Breast epithelium (tissue), 4 donors: ENCODE measurements around the gene USP3. TPM values are rescaled to one million over a fixed set of nuclear protein-coding genes. Genes with fewer than 3 reads are reported as not detected.

Experiments used
- DNase-seq, 2 donors: peaks; one replicate each; pipeline ENCODE4 v3.0.0-alpha.2; 2019; ENCODE audit warnings: low spot score in 2 of 2
- H3K27ac ChIP-seq, 2 donors: fragments of 200-600 bp; sonication (generic) in 1 of 2; one replicate each; pipeline ENCODE4 v1.5.1; 2016 to 2019; ENCODE audit warnings: mild to moderate bottlenecking in 1 of 2
- H3K27me3 ChIP-seq, 2 donors: fragments of 200-600 bp; sonication (generic) in 1 of 2; one replicate each; pipeline versions ENCODE4 v1.5.1 to v1.6.0; 2017 to 2019; ENCODE audit warnings: control low read depth in 1 of 2, mild to moderate bottlenecking in 1 of 2
- H3K36me3 ChIP-seq: fragments of 200-600 bp; one replicate; pipeline ENCODE4 v1.5.1; 2019
- H3K4me1 ChIP-seq, 2 donors: fragments of 200-600 bp; sonication (generic); one replicate each; pipeline ENCODE4 v1.5.1; 2016 to 2019; ENCODE audit warnings: control low read depth in 1 of 2
- H3K4me3 ChIP-seq, 3 donors: fragments of 200-600 bp; sonication (generic); 1 replicate in 2 of 3; 2 replicates in 1 of 3; pipeline ENCODE4 v1.5.1; 2016 to 2019; ENCODE audit warnings: mild to moderate bottlenecking in 3 of 3, moderate library complexity in 2 of 3
- H3K9me3 ChIP-seq, 2 donors: fragments of 200-600 bp; sonication (generic) in 1 of 2; one replicate each; pipeline ENCODE4 v1.5.1; 2016 to 2019; ENCODE audit warnings: control low read depth in 1 of 2
- CTCF ChIP-seq, 3 donors: fragments of 450-650 bp; IDR thresholded peaks; one replicate each; pipeline ENCODE4 v1.5.1; 2016 to 2017; ENCODE audit warnings: antibody characterized with exemption in 3 of 3, mild to moderate bottlenecking in 3 of 3, moderate library complexity in 3 of 3
- POLR2A ChIP-seq: fragments of 450-650 bp; IDR thresholded peaks from one replicate; pipeline ENCODE4 v1.6.1; 2016; ENCODE audit warnings: antibody characterized with exemption, mild to moderate bottlenecking, moderate library complexity
- POLR2AphosphoS5 ChIP-seq, 3 donors: sonication (generic); formaldehyde crosslinking; IDR thresholded peaks; one replicate each; pipeline ENCODE4 v1.6.1; 2017; ENCODE audit warnings: antibody characterized with exemption in 3 of 3
- intact Hi-C: fragments of 100-400 bp; cut with DNase I; formaldehyde crosslinking; loops from one replicate; pipeline ENCODE4 v1.15.1; 2023; ENCODE audit warnings: low total_unique reads
- total RNA-seq, 3 donors: library from RNA; depleted of rRNA; stranded (reverse); fragments of >200 nt; gene quantifications; one replicate each; pipeline ENCODE4 v1.1.0, GENCODE V29; 2016

Gene USP3
- total RNA-seq, 3 donors from 2014 or later: 70.4 to 88.7 (median 76.7) TPM

- H3K4me3 ChIP-seq: no peak overlapping the region
- peaks cover 0 to 31% of the 10 kb centered on the region in 2 donors for H3K4me1 ChIP-seq
- no peaks in the 10 kb centered on the region for H3K9me3 ChIP-seq
- no peaks in the 10 kb centered on the region for H3K27me3 ChIP-seq
- intact Hi-C loops: no loop called here
- no peaks in the 10 kb centered on the region for H3K36me3 ChIP-seq
- no peak overlapping the region for H3K27ac ChIP-seq
- DNase-seq: no peak
- TF ChIP-seq CTCF (IDR thresholded peaks at IDR 0.05) (no peak), POLR2AphosphoS5 (IDR thresholded peaks at IDR 0.05) (no peak), POLR2A (no peak)
These were observed 7.8 kb downstream of the USP3 start for GRCh38 chr15:63512148-63512547.

- Histone ChIP-seq H3K9me3 (no peaks in the 10 kb centered on the region), H3K4me3 (no peak overlapping the region), H3K36me3 (no peaks in the 10 kb centered on the region), H3K27ac (no peak overlapping the region), H3K27me3 (no peaks in the 10 kb centered on the region), H3K4me1 (peaks cover 0 to 23% of the 10 kb centered on the region in 2 donors)
- no peak for TF ChIP-seq POLR2A
- no peak for TF ChIP-seq POLR2AphosphoS5 (IDR thresholded peaks at IDR 0.05)
- TF ChIP-seq CTCF (IDR thresholded peaks at IDR 0.05): no peak
- intact Hi-C loops: no loop called here
- no peak for DNase-seq
These were observed 8.9 kb downstream of the USP3 start for GRCh38 chr15:63513271-63513670.

GRCh38 chr15:63513728-63514127 lies 9.3 kb downstream of the USP3 start:
- no peak overlapping the region for H3K4me3 ChIP-seq
- no peaks in the 10 kb centered on the region for H3K9me3 ChIP-seq
- no peaks in the 10 kb centered on the region for H3K27me3 ChIP-seq
- intact Hi-C loops: no loop called here
- peaks cover 0 to 23% of the 10 kb centered on the region in 2 donors for H3K4me1 ChIP-seq
- TF ChIP-seq POLR2A: no peak
- TF ChIP-seq CTCF (IDR thresholded peaks at IDR 0.05): no peak
- TF ChIP-seq POLR2AphosphoS5 (IDR thresholded peaks at IDR 0.05): no peak
- H3K36me3 ChIP-seq: no peaks in the 10 kb centered on the region
- no peak overlapping the region for H3K27ac ChIP-seq
- DNase-seq: no peak

DNA sequence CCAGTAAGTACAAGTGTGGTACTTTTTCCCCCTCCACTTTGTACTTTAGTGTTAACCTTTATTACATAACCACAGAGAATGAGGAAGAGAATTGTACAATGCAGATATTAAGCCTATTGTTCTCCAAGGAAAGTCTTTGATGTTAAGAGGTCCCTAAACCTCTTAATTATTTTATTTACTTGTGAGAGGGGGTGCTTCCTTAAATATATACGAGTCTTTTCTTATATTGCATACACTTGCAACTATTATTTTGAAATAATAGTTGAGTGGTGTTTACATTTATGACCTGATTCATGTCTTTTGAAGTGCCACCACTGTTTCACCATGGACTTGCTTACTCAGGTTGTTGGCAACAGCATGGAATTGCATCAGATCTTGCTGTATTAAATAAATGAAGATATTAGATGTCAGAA lies 10.1 kb downstream of the USP3 start:
- Histone ChIP-seq H3K36me3 (no peaks in the 10 kb centered on the region), H3K4me3 (no peak overlapping the region), H3K4me1 (peaks cover 0 to 23% of the 10 kb centered on the region in 2 donors), H3K27ac (no peak overlapping the region), H3K9me3 (no peaks in the 10 kb centered on the region), H3K27me3 (no peaks in the 10 kb centered on the region)
- intact Hi-C loops: no loop called here
- DNase-seq: no peak
- no peak for TF ChIP-seq POLR2AphosphoS5 (IDR thresholded peaks at IDR 0.05)
- TF ChIP-seq CTCF (IDR thresholded peaks at IDR 0.05): no peak
- TF ChIP-seq POLR2A: no peak

- intact Hi-C loops: no loop called here
These were observed 12.8 kb downstream of the USP3 start for GRCh38 chr15:63517202-63517601.

More at GRCh38 chr15:63517202-63517601, 12.8 kb downstream of the USP3 start:
- peaks cover 0 to 10% of the 10 kb centered on the region in 2 donors for H3K4me1 ChIP-seq
- no peak for DNase-seq
- no peaks in the 10 kb centered on the region for H3K9me3 ChIP-seq
- TF ChIP-seq POLR2AphosphoS5 (IDR thresholded peaks at IDR 0.05) (no peak), CTCF (IDR thresholded peaks at IDR 0.05) (no peak), POLR2A (no peak)
- H3K36me3 ChIP-seq: no peaks in the 10 kb centered on the region
- no peaks in the 10 kb centered on the region for H3K27me3 ChIP-seq
- no peak overlapping the region for H3K27ac ChIP-seq
- no peak overlapping the region for H3K4me3 ChIP-seq
